ENCODE measurements around the gene AP1M1. TPM values are rescaled to one million over a fixed set of nuclear protein-coding genes. Genes with fewer than 3 reads are reported as not detected.
"Not testable (repeated sequence)": the region's sequence is repeated elsewhere in the genome, so short reads cannot be mapped to it uniquely, and the experiment has no call there.

AP1M1 gene
- total RNA-seq, 1 experiment from 2014 or later = 102 TPM

DNA sequence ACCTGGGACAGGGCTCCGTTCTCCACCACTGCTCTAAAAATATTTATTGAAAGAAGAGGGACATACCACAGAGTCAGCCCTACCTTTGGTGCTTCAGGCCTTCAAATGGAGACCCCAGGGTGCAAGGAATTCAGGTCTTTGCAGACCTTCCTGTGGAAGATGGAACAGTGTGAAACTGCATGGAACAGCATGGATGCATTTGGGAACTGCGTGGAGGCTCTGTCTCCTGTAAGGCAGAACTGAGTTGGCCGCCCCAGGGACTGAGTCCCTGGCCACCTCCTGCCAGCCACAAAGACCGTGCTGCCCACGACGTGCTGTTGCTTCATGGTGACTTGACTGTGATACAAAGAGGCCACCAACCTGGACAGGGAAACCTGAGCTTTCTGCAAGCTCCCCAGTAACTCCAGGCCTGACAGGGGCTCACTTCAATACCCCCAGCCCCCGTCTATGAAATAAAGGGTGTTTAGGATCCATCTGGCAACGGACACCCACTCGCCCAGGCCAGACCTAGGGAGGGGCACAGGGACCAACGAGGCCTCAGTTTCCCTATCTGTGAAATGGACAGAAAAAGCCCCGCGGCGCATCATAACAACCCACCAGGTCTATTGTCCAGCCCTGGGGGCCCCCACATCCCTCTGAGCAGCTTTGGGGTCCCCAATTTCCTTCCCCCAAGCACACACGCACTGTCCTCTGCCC is 68.3 kb downstream of the AP1M1 start:
- Histone ChIP-seq H3K36me3 (no peaks in the 10 kb centered on the region), H3K9me3 (replicated peaks) (no peaks in the 10 kb centered on the region; the same call in 1 of the 2 replicates), H3K27ac (no peak overlapping the region), H3K27me3 (peaks cover 16% of the 10 kb centered on the region), H3K4me3 (no peak overlapping the region), H3K4me1 (no peaks in the 10 kb centered on the region)
- no peak for DNase-seq

- H3K36me3 ChIP-seq = no peaks in the 10 kb centered on the region
- H3K27ac ChIP-seq = no peak overlapping the region
Observed at GRCh38 chr19:16266586-16266942, 68.9 kb downstream of the AP1M1 start.

DNA sequence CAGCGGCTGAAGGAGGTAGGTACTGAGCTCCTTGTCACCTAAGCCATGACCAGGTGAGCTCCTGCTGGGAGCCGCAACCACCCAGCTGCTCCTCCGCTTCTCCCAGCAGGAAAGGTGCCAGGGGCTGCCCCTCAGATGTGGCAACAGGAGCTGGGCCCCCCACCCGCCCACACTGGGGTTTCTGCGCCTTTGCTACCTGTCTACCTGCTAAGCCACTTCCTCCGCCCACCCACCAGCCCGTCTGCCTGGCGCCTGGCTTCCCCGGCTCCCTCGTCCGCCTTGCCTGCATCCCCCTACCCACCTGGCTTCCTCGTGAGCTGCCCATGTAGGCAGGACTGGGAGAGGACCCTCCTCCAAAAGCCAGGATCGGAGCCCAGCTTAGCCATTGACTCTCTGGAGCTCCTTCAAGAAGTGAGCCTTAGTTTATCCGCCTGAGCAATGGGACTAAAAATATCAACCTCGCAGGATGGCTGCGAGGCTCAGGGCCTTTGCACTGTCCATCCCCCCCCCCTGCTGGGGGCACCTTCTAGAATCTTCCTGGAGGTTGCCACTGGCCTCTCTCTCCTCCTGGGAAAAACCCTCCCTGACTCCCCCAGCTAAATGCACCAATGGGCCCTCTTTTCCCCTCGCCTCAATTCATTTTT is 71.1 kb downstream of the AP1M1 start:
- DNase-seq = no peak
- H3K4me3 ChIP-seq = no peak overlapping the region
- H3K9me3 ChIP-seq (replicated peaks) = no peaks in the 10 kb centered on the region; the same call in 1 of the 2 replicates
- H3K36me3 ChIP-seq = no peaks in the 10 kb centered on the region
- no peak overlapping the region for H3K27ac ChIP-seq
- H3K27me3 ChIP-seq = peaks cover 4% of the 10 kb centered on the region; the same call in 1 of the 2 replicates
- peaks cover 3% of the 10 kb centered on the region; the same call in 1 of the 2 replicates for H3K4me1 ChIP-seq

More at GRCh38 chr19:16266586-16266942, 68.9 kb downstream of the AP1M1 start:
- Histone ChIP-seq H3K4me1 (no peaks in the 10 kb centered on the region), H3K4me3 (no peak overlapping the region), H3K9me3 (replicated peaks) (no peaks in the 10 kb centered on the region; the same call in 1 of the 2 replicates), H3K27me3 (peaks cover 13% of the 10 kb centered on the region)
- DNase-seq = no peak

DNA sequence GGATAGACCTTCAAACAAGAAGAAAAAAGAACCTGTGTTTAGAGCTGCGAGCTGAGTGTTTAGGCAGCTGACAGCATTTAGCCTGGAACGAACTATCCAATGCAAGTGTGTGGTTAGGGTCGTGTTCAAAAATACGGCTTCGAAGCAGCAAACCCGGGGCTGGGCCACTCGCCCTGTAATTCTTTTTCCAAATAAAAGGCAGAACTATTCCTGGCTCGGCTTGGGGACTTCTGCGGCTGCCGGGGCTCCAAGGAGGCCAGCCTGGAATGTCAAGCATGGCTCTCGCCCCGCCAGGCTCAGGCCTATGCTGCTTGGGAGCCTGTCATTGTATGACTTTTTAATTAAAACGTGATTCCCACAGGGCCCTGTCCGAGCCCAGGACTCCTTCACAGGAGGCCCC is 75.2 kb downstream of the AP1M1 start:
- no peaks in the 10 kb centered on the region for H3K27me3 ChIP-seq
- peak overlapping the region; percentile 17; the same call in 1 of the 2 replicates for H3K27ac ChIP-seq
- DNase-seq = peak; percentile 62 to 63
- 0 out of 2 replicates have a peak overlapping the region, but pooled peaks have one; percentile 4 for H3K4me3 ChIP-seq
- H3K36me3 ChIP-seq = no peaks in the 10 kb centered on the region
- H3K4me1 ChIP-seq = peaks cover 3% of the 10 kb centered on the region; the same call in 1 of the 2 replicates
- H3K9me3 ChIP-seq (replicated peaks) = no peaks in the 10 kb centered on the region

DNA sequence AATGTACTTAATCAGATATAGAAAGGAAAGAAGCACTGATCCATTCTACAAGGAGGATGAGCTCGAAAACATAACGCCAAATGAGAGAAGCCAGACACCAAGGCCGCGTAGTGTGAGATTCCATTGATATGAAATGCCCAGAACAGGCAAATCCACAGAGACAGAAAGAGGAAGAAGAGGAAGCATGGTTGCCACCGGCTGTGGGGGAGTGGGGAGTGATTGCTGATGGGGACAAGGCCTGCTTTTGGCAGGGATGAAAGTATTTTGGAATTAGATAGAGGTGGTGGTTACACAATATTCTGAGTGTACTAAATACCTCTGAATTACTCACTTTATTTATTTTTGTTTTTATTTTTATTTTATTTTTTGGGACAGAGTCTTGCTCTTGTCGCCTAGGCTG is 76.7 kb downstream of the AP1M1 start:
- Histone ChIP-seq H3K4me3 (no peak overlapping the region), H3K27me3 (no peaks in the 10 kb centered on the region), H3K27ac (no peak overlapping the region), H3K36me3 (no peaks in the 10 kb centered on the region), H3K4me1 (peaks cover 10% of the 10 kb centered on the region; the same call in 1 of the 2 replicates), H3K9me3 (replicated peaks) (no peaks in the 10 kb centered on the region)
- no peak for DNase-seq

- H3K27me3 ChIP-seq = peaks cover under 1% of the 10 kb centered on the region; the same call in 1 of the 2 replicates
- peaks cover 23% of the 10 kb centered on the region; the same call in 1 of the 2 replicates for H3K4me1 ChIP-seq
- no peak for DNase-seq
- H3K36me3 ChIP-seq = no peaks in the 10 kb centered on the region
- no peak overlapping the region for H3K4me3 ChIP-seq
- H3K9me3 ChIP-seq (replicated peaks) = no peaks in the 10 kb centered on the region
- H3K27ac ChIP-seq = no peak overlapping the region
Observed at GRCh38 chr19:16280306-16280705, 82.6 kb downstream of the AP1M1 start.

DNA sequence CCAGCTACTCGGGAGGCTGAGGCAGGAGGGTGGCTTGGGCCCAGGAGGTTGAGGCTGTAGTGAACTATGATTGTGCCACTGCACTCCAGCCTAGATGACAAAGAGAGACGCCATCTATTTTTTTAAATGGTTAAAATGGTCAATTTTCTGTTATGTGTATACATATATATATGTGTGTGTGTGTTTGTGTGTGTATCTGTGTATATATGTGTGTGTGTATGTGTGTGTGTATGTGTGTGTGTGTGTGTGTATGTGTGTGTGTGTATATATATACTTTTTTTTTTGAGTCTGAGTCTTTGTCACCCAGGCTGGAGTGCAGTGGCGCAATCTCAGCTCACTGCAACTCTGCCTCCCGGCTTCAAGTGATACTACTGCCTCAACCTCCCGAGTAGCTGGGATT is 84.0 kb downstream of the AP1M1 start:
- Histone ChIP-seq H3K36me3 (no peaks in the 10 kb centered on the region), H3K27me3 (peaks cover 3% of the 10 kb centered on the region; the same call in 1 of the 2 replicates), H3K4me3 (no peak overlapping the region), H3K4me1 (peaks cover 29% of the 10 kb centered on the region; the same call in 1 of the 2 replicates), H3K9me3 (replicated peaks) (no peaks in the 10 kb centered on the region), H3K27ac (no peak overlapping the region)
- DNase-seq = no peak

- Histone ChIP-seq H3K4me1 (peaks cover 34% of the 10 kb centered on the region; the same call in 1 of the 2 replicates), H3K36me3 (no peaks in the 10 kb centered on the region), H3K4me3 (peak overlapping the region; percentile 52), H3K27me3 (peaks cover 3% of the 10 kb centered on the region; the same call in 1 of the 2 replicates), H3K9me3 (replicated peaks) (no peaks in the 10 kb centered on the region), H3K27ac (peak overlapping the region; percentile 82)
- peak; percentile 77 to 78 for DNase-seq
Observed at GRCh38 chr19:16283210-16284061, 85.7 kb downstream of the AP1M1 start.

- H3K36me3 ChIP-seq = no peaks in the 10 kb centered on the region
- no peaks in the 10 kb centered on the region for H3K9me3 ChIP-seq (replicated peaks)
- peaks cover 26% of the 10 kb centered on the region; the same call in 1 of the 2 replicates for H3K4me1 ChIP-seq
- peaks cover 3% of the 10 kb centered on the region; the same call in 1 of the 2 replicates for H3K27me3 ChIP-seq
- no peak overlapping the region for H3K4me3 ChIP-seq
- DNase-seq = no peak
- H3K27ac ChIP-seq = no peak overlapping the region
Observed at GRCh38 chr19:16284505-16284904, 86.8 kb downstream of the AP1M1 start.

DNA sequence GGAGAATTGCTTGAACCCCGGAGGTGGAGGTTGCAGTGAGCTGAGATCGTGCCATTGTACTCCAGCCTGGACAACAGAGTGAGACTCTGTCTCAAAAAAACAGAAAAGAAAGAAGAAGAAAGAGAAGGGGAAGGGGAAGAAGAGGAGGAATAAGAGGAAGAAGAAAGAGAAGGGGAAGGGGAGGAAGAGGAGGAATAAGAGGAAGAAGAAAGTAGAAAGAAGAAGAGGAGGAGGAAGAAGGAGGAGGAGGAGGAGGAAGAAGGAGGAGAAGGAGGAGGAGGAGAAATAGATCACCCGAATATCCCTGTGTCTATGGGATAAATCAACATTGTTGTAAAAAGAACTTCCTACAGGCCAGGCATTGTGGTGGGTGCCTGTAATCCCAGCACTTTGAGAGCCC is 87.4 kb downstream of the AP1M1 start:
- H3K9me3 ChIP-seq (replicated peaks); H3K36me3 ChIP-seq; DNase-seq; H3K27me3 ChIP-seq; H3K4me3 ChIP-seq; H3K27ac ChIP-seq: not testable (repeated sequence)
- H3K4me1 ChIP-seq = peaks cover 26% of the 10 kb centered on the region; the same call in 1 of the 2 replicates

GRCh38 chr19:16285769-16286498 is 88.2 kb downstream of the AP1M1 start:
- Histone ChIP-seq H3K4me3 (peak overlapping the region; percentile 41), H3K4me1 (peaks cover 26% of the 10 kb centered on the region; the same call in 1 of the 2 replicates), H3K27me3 (peaks cover 3% of the 10 kb centered on the region; the same call in 1 of the 2 replicates), H3K36me3 (no peaks in the 10 kb centered on the region), H3K27ac (peak overlapping the region; percentile 35; the same call in 1 of the 2 replicates), H3K9me3 (replicated peaks) (no peaks in the 10 kb centered on the region)
- DNase-seq = peak; percentile 74 to 81

GRCh38 chr19:16288544-16288943 is 90.8 kb downstream of the AP1M1 start:
- peak; percentile 51 to 58 for DNase-seq
- Histone ChIP-seq H3K27ac (no peak overlapping the region), H3K36me3 (no peaks in the 10 kb centered on the region), H3K9me3 (replicated peaks) (no peaks in the 10 kb centered on the region), H3K4me1 (peaks cover 27% of the 10 kb centered on the region), H3K27me3 (peaks cover 3% of the 10 kb centered on the region; the same call in 1 of the 2 replicates), H3K4me3 (no peak overlapping the region)

DNA sequence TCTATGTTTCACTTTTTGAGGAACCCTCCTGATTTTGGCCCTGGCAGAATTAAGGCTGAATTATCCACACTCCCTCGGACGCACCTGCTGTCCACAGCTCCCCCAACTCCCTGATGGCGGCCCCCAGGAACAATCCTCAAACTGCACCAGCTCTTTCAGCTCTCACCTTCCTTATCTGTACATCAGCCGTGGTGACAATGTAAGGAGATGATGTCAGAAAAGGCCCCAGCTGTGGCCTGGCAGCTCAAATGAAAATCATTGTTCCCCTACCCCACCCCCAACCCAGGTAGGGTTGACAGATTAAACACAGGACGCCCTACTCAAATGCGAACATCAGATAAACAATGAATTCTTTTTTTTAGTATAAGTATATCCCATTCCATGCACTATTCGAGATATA is 91.9 kb downstream of the AP1M1 start:
- Histone ChIP-seq H3K4me3 (no peak overlapping the region), H3K27ac (no peak overlapping the region), H3K9me3 (replicated peaks) (no peaks in the 10 kb centered on the region), H3K36me3 (no peaks in the 10 kb centered on the region), H3K27me3 (peaks cover 3% of the 10 kb centered on the region; the same call in 1 of the 2 replicates), H3K4me1 (peaks cover 26% of the 10 kb centered on the region)
- DNase-seq = no peak

DNA sequence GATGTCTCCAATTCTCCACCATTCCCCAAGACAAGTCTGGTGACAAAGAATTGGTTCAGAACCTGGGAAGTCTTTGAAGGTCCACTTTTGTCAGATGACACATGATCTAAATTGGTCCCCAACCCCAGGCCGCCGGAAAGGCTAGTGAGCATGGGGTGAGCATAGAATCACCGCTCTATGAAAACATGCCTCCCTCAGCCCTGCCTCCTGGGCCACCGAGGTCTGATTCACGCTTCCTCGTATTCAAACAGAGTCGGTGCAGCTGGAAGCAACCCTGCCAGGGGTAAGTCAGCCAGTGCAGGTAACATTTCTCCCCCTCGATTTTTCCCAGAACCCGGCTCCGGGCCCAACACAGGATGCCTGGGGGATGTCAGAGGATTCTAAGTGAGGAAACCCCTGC is 93.0 kb downstream of the AP1M1 start:
- H3K9me3 ChIP-seq (replicated peaks) = no peaks in the 10 kb centered on the region
- no peaks in the 10 kb centered on the region for H3K36me3 ChIP-seq
- DNase-seq = no peak
- H3K27ac ChIP-seq = no peak overlapping the region
- no peak overlapping the region for H3K4me3 ChIP-seq
- no peaks in the 10 kb centered on the region; the same call in 1 of the 2 replicates for H3K27me3 ChIP-seq
- H3K4me1 ChIP-seq = peaks cover 21% of the 10 kb centered on the region

Data from SJCRH30 (cell line).